ENCODE measurements around the gene ZNF85.
A peak's percentile ranks its signal among the peaks of the same experiment; 100 is the strongest.

DNA sequence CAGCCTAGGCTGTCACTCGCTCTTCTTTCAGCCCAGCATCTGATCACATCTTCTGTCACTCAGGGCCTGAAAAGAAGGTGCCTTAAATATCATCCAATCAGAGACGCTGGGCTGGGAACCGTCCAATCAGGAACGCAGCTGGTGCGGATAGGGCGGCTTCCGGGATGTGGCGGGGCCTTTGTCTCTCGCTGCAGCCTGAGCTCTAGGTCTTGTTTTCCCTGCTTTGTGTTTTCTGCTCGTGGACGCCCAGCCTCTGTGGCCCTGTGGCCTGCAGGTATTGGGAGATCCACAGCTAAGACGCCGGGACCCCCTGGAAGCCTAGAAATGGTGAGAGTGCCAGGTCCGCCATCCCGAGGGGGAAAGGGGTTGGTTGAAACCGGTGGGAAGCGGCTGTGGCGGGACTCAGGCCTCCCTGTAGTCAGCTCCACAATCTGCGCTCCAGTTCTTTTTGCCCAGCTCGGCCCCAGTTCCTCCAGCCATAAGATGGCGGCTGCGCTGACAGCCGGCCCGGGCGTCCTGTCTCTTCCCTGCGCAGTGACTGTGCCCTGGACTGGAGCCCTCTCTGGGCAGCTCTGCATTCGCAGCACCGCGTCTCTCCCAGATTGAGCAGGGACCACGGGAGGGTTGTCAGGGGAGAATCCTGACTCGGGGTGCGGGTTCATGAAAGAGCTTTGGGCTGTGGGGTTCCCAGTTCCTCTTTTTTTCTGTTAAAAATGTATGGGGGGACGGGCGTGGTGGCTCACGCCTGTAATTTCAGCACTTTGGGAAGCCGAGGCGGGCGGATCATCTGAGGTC lies at the start of gene ZNF85:
- TF ChIP-seq ZNF264 (CRISPR knock-in tag; IDR thresholded peaks at IDR 0.05) (no peak), ZBTB7A (CRISPR knock-in tag; IDR thresholded peaks at IDR 0.05) (no peak), SP140L (CRISPR knock-in tag; IDR thresholded peaks at IDR 0.05; ENCODE audit: borderline replicate concordance) (no peak), KDM3A (CRISPR knock-in tag; IDR thresholded peaks at IDR 0.05; ENCODE audit: low read depth) (no peak), TAF1 (CRISPR knock-in tag; IDR thresholded peaks at IDR 0.05) (no peak), EED (CRISPR knock-in tag; IDR thresholded peaks at IDR 0.05) (no peak), ZMYM4 (CRISPR knock-in tag; IDR thresholded peaks at IDR 0.05) (no peak), JUN (CRISPR knock-in tag; IDR thresholded peaks at IDR 0.05) (no peak), GATAD2A (CRISPR knock-in tag; IDR thresholded peaks at IDR 0.05) (no peak), ZNF768 (CRISPR knock-in tag; IDR thresholded peaks at IDR 0.05) (peak; percentile 75; the same call in 1 of the 2 replicates), RFX5 (IDR thresholded peaks at IDR 0.05; ENCODE audit: low read depth, low read length) (no peak), SNRNP70 (IDR thresholded peaks at IDR 0.05; ENCODE audit: low read depth, low read length) (no peak)
- TF ChIP-seq, protein P1, sequence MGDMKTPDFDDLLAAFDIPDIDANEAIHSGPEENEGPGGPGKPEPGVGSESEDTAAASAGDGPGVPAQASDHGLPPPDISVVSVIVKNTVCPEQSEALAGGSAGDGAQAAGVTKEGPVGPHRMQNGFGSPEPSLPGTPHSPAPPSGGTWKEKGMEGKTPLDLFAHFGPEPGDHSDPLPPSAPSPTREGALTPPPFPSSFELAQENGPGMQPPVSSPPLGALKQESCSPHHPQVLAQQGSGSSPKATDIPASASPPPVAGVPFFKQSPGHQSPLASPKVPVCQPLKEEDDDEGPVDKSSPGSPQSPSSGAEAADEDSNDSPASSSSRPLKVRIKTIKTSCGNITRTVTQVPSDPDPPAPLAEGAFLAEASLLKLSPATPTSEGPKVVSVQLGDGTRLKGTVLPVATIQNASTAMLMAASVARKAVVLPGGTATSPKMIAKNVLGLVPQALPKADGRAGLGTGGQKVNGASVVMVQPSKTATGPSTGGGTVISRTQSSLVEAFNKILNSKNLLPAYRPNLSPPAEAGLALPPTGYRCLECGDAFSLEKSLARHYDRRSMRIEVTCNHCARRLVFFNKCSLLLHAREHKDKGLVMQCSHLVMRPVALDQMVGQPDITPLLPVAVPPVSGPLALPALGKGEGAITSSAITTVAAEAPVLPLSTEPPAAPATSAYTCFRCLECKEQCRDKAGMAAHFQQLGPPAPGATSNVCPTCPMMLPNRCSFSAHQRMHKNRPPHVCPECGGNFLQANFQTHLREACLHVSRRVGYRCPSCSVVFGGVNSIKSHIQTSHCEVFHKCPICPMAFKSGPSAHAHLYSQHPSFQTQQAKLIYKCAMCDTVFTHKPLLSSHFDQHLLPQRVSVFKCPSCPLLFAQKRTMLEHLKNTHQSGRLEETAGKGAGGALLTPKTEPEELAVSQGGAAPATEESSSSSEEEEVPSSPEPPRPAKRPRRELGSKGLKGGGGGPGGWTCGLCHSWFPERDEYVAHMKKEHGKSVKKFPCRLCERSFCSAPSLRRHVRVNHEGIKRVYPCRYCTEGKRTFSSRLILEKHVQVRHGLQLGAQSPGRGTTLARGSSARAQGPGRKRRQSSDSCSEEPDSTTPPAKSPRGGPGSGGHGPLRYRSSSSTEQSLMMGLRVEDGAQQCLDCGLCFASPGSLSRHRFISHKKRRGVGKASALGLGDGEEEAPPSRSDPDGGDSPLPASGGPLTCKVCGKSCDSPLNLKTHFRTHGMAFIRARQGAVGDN (CRISPR knock-in tag; IDR thresholded peaks at IDR 0.05), result peak; percentile 68
- TF ChIP-seq, protein P2, sequence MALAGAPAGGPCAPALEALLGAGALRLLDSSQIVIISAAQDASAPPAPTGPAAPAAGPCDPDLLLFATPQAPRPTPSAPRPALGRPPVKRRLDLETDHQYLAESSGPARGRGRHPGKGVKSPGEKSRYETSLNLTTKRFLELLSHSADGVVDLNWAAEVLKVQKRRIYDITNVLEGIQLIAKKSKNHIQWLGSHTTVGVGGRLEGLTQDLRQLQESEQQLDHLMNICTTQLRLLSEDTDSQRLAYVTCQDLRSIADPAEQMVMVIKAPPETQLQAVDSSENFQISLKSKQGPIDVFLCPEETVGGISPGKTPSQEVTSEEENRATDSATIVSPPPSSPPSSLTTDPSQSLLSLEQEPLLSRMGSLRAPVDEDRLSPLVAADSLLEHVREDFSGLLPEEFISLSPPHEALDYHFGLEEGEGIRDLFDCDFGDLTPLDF (CRISPR knock-in tag; IDR thresholded peaks at IDR 0.05), result no peak
